RWPE1 (cell line): ENCODE results near the gene KCNK5.

Experiments used
- CTCF ChIA-PET: fragments of 350-600 bp; sonication (Branson Sonifier 250); formaldehyde crosslinking; extraction: SDS; loops from one replicate; lab custom pipeline; 2021; lab: Yijun Ruan, JAX
- POLR2A ChIA-PET: fragments of 400-600 bp; formaldehyde crosslinking; extraction: SDS; loops from one replicate; lab custom pipeline; 2020; ENCODE audit warnings: antibody characterized with exemption; ENCODE audit not compliant: low non-redundant PET; lab: Yijun Ruan, JAX
- DNase-seq: peaks from one replicate; pipeline ENCODE4 v3.0.0; 2012; ENCODE audit warnings: low spot score
- H3K27ac ChIP-seq: fragments of 450-650 bp; 2 replicates; pipeline ENCODE4 v1.5.1; 2017
- TF ChIP-seq, protein P1 (sequence below): fragments of 450-650 bp; conservative IDR thresholded peaks from 2 replicates; pipeline ENCODE4 v1.5.1; 2017; ENCODE audit warnings: low read depth, mild to moderate bottlenecking

KCNK5 gene

DNA sequence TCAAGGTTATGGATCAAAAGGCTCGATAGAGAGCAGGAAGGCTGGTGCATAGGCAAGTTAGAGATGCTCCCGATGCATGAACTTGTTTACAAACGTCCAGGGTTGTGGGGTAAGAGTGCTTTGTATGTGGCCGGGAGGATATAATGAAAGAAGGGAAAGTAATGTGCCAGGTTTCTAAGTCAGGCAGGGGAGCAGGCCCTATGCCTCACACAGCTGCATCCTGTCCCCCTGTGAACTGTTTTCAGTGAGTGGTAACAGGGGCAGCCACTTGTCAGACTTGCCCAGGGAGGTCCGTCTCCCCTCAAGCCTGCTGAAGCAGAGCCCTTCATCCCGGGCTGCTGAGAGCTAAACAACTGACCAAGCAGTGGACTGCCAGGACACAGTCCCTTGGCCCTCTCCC, 19.4 kb downstream of the KCNK5 start:
- ChIA-PET POLR2A (no interaction called here), CTCF (interaction anchor here (0.7 kb wide), 1 partner anchor 8 kb away, joined by 4 read pairs; no protein-coding TSS in a partner anchor)
- TF ChIP-seq, protein P1, sequence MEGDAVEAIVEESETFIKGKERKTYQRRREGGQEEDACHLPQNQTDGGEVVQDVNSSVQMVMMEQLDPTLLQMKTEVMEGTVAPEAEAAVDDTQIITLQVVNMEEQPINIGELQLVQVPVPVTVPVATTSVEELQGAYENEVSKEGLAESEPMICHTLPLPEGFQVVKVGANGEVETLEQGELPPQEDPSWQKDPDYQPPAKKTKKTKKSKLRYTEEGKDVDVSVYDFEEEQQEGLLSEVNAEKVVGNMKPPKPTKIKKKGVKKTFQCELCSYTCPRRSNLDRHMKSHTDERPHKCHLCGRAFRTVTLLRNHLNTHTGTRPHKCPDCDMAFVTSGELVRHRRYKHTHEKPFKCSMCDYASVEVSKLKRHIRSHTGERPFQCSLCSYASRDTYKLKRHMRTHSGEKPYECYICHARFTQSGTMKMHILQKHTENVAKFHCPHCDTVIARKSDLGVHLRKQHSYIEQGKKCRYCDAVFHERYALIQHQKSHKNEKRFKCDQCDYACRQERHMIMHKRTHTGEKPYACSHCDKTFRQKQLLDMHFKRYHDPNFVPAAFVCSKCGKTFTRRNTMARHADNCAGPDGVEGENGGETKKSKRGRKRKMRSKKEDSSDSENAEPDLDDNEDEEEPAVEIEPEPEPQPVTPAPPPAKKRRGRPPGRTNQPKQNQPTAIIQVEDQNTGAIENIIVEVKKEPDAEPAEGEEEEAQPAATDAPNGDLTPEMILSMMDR, result no peak
- no peak for DNase-seq
- peak overlapping the region; percentile 65 for H3K27ac ChIP-seq

DNA sequence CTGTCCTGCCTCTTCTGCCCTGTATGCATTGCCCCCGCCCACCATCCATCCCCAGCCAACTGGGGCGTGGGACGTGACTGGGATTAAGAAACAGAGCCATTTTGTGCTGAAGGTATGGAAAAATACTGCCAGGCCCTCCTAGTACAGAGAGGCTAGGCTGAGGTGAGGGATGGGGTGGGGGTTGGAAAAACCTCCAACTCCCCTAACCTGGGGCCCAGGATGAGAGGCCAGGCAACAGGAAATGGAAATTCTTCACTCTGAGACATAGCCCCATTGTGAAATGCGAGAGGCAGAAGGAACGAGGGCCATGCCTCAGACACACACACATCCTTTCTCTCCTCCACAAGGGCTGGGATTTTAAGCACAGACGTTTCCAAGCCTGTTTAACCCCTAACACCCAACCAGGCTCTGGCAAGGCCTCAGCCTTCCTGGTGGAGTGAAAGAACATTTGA, 19.9 kb downstream of the KCNK5 start:
- TF ChIP-seq, protein P1, result no peak
- DNase-seq, result no peak
- ChIA-PET POLR2A (no interaction called here), CTCF (interaction anchor here (0.7 kb wide), 1 partner anchor 273 kb away, joined by 5 read pairs; no protein-coding TSS in a partner anchor)
- H3K27ac ChIP-seq, result peak overlapping the region; percentile 65

DNA sequence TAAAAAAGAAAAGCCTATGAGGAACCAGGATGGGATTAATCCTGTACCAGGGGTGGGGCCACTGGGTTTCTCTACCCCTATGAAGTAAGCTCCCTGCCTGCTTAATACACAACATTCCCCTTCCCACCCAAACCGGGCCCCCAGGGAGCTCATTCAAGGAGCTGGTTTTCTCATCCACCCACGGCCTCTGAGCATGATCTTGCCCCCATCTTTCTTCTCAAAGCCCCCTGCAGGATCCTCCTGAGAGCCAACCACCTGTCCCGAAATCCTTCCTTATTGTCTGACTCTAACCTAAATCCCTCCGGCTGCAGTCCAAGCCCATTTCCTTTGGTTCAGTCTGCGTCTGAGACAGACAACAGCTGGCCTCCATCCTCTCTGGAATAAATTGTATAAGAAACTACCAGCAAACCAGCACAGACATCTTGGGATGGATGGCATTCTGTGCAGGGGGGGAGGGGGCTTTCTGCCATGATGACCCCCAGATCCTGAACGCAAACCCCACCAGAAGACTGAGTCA, 21.0 kb downstream of the KCNK5 start:
- DNase-seq, result no peak
- POLR2A ChIA-PET, result interaction anchor here (0.6 kb wide), 1 partner anchor 505 kb away, joined by 3 read pairs; no protein-coding TSS in a partner anchor
- CTCF ChIA-PET, result no interaction called here
- TF ChIP-seq, protein P1, result no peak
- H3K27ac ChIP-seq, result peak overlapping the region; percentile 65

DNA sequence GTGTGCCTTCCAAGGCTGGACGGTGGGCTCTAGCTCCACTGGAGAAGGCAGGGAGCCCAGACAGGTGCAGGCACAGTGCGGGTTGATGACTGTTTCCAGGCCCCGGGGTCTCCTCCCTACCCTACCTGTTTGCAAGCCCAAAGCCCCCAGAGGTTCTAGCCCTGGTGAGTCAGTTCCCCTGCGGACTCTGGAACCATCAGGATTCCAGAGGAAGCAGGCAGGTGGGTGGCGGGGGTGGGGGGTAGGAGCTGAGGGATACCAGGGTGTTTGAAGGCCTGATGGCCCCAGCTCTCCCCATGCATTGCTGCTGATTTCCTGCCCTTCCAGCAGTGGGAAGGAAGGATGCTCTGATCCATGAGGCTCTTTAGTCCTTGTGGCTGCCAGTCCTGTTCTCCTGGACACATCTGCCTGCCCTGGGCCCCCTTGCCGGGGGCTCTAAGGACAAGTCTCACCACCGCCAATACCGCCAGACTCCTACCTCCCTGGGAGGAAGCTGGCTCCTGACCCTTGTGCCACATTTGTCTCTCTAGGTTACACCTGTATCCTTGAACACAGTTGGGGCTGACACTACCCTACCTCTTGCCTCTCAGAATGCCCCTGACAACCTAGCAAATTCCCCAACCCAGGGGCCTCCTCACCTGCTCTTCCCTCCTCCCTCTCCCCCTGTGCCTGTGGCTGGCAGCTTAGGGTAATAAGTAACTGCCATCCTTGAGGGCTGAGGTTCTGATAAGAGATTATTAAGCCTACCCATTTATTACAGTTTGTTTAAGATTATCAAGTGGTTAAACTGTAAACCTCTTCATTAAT, 21.7 kb downstream of the KCNK5 start:
- POLR2A ChIA-PET, result no interaction called here
- H3K27ac ChIP-seq, result peak overlapping the region; percentile 92
- TF ChIP-seq, protein P1, result no peak
- no peak for DNase-seq
- CTCF ChIA-PET, result no interaction called here

DNA sequence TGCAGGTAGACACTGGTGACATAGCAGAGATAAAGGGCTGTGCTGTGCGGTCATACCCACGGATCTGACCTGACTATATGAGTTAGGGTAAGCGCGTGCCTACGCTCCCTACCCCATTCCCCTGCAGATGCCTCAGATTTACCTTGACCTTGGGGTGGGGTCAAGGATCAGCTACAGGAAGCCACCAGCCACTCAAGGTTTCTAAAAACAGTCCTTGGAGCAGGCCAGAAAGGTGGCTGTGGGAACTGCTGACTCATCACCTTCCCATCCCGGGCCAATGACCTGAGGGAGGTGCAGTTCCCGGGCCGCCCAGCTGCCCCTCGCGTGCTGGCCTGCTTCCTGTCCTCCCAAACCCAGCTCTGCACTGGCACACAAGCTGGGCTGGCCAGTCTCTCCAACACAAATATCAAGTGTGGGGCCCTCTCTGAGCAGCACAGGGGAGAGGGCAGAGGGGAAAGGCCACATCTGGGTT, 23.0 kb downstream of the KCNK5 start:
- H3K27ac ChIP-seq, result peak overlapping the region; percentile 92
- TF ChIP-seq, protein P1, result no peak
- ChIA-PET POLR2A (no interaction called here), CTCF (interaction anchor here (1.5 kb wide), 1 partner anchor 13 kb away, joined by 6 read pairs; no protein-coding TSS in a partner anchor)
- DNase-seq, result no peak

DNA sequence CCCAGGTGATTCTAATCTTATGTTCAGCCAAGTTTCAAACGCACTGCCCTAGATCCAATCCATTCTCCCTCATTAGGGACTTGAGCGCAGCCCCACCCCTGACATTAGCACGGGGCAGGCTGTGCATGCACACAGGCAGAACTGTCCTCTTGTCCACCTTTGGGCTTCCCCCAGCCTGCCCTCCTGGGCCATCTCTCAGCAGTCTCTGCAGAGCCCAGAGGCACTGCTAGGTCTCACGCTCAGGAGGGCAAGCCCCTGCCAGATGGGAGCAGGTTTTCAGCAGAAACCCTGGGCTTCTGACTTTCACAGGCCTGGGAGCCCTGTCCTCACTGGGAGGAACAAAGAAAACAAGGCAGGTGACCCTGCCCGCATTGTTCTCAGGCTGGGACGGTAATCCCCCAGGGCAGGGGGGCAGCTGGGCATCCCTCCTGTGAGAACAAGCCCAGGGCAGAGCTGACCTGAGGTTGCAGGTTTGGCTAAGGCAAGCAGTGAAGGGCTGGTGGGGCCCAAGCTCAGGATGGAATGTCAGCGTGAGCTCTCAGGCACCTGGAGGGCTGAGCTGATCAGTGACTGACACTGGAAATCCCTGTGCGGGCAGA, 24.5 kb downstream of the KCNK5 start:
- peak overlapping the region; percentile 92 for H3K27ac ChIP-seq
- no peak for DNase-seq
- ChIA-PET POLR2A (no interaction called here), CTCF (interaction anchor here (0.8 to 1.7 kb wide), 2 partner anchors 8 to 15 kb away, joined by 3 to 5 read pairs; no protein-coding TSS in a partner anchor)
- TF ChIP-seq, protein P1, result no peak
